ENCODE data around the gene DBF4. TPM values are rescaled to one million over a fixed set of nuclear protein-coding genes. Genes with fewer than 3 reads are reported as not detected.
"Not testable (repeated sequence)": the region's sequence is repeated elsewhere in the genome, so short reads cannot be mapped to it uniquely, and the experiment has no call there.

Gene DBF4
- total RNA-seq, 1 donor from 2014 or later, result 6.6 TPM

GRCh38 chr7:87870471-87870870 is 5.8 kb upstream of the DBF4 start:
- intact Hi-C loops (cut with DNase I), result no loop called here
- DNase-seq, result no peak
- H3K9me3 ChIP-seq, result peaks cover 3% of the 10 kb centered on the region
- peaks cover 14% of the 10 kb centered on the region for H3K4me1 ChIP-seq
- no peak overlapping the region for H3K4me3 ChIP-seq
- no peak for TF ChIP-seq CTCF (IDR thresholded peaks at IDR 0.05)
- no peak for ATAC-seq
- H3K36me3 ChIP-seq, result no peaks in the 10 kb centered on the region
- no peak overlapping the region for H3K27ac ChIP-seq
- H3K27me3 ChIP-seq, result no peaks in the 10 kb centered on the region

DNA sequence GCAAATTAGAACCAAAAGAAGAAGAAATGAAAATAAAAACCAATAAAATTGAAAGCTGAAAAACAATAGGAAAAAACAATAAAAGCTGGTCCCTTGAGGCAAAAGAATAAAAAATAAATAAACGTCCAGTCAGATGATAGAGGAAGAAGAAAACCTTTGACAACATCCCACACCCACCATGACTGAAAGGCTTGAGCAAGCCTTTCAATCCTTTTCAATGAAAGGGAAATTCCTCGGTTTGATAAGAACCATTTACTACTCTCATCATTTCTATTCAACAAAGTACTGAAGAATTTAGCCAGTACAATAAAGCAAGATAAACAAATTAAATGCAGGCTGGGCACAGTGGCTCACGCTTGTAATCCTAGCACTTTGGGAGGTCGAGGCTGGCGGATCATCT is 3.9 kb upstream of the DBF4 start:
- Histone ChIP-seq H3K27me3 (no peaks in the 10 kb centered on the region), H3K27ac (no peak overlapping the region), H3K36me3 (no peaks in the 10 kb centered on the region), H3K4me1 (peaks cover 15% of the 10 kb centered on the region), H3K9me3 (no peaks in the 10 kb centered on the region), H3K4me3 (no peak overlapping the region)
- no peak for TF ChIP-seq CTCF (IDR thresholded peaks at IDR 0.05)
- intact Hi-C loops (cut with DNase I), result no loop called here
- no peak for ATAC-seq
- DNase-seq, result no peak

GRCh38 chr7:87873328-87873727 is 3.0 kb upstream of the DBF4 start:
- peak overlapping the region; percentile 34 for H3K27ac ChIP-seq
- H3K27me3 ChIP-seq; H3K36me3 ChIP-seq; intact Hi-C loops (cut with DNase I); H3K9me3 ChIP-seq; ATAC-seq; H3K4me3 ChIP-seq: not testable (repeated sequence)
- peaks cover 25% of the 10 kb centered on the region for H3K4me1 ChIP-seq
- peak; percentile 66 for DNase-seq

GRCh38 chr7:87874066-87874465 is 2.2 kb upstream of the DBF4 start:
- no peak for TF ChIP-seq CTCF (IDR thresholded peaks at IDR 0.05)
- intact Hi-C loops (cut with DNase I), result no loop called here
- ATAC-seq, result no peak
- no peaks in the 10 kb centered on the region for H3K27me3 ChIP-seq
- H3K4me1 ChIP-seq, result peaks cover 27% of the 10 kb centered on the region
- H3K4me3 ChIP-seq, result peak overlapping the region; percentile 74
- DNase-seq, result no peak
- peak overlapping the region; percentile 34 for H3K27ac ChIP-seq
- no peaks in the 10 kb centered on the region for H3K36me3 ChIP-seq
- no peaks in the 10 kb centered on the region for H3K9me3 ChIP-seq

- ATAC-seq, result peak; percentile 1
Observed at GRCh38 chr7:87875151-87876039, 898 bp upstream of the DBF4 start.

More at GRCh38 chr7:87875151-87876039, 898 bp upstream of the DBF4 start:
- H3K36me3 ChIP-seq, result no peaks in the 10 kb centered on the region
- peak; percentile 70 for DNase-seq
- peaks cover 27% of the 10 kb centered on the region for H3K4me1 ChIP-seq
- H3K4me3 ChIP-seq, result peak overlapping the region; percentile 74
- H3K27ac ChIP-seq, result peak overlapping the region; percentile 91
- H3K9me3 ChIP-seq, result no peaks in the 10 kb centered on the region
- no peaks in the 10 kb centered on the region for H3K27me3 ChIP-seq
- intact Hi-C loops (cut with DNase I), result no loop called here
- no peak for TF ChIP-seq CTCF (IDR thresholded peaks at IDR 0.05)

Data from upper lobe of right lung (tissue), 1 donor.